Natural killer cell (primary cell): ENCODE measurements around the gene CCDC196. TPM values are rescaled to one million over a fixed set of nuclear protein-coding genes. Genes with fewer than 3 reads are reported as not detected.

Source experiments
- ATAC-seq, 3 donors: fragments of 150-1000 bp in 2 of 3; fragments of 200-7000 bp in 1 of 3; cut with Tn5 transposase; 1 replicate in 1 of 3; 2 replicates in 2 of 3; pipeline ENCODE4 v1.10.0; 2021; ENCODE audit warnings: mild to moderate bottlenecking in 2 of 3, moderate library complexity in 2 of 3
- DNase-seq, 2 donors: peaks; one replicate each; pipeline versions ENCODE4 v3.0.0 to v3.0.0-alpha.2; 2013 to 2021; ENCODE audit warnings: mixed read lengths in 1 of 2
- H3K27ac ChIP-seq: one replicate; pipeline ENCODE4 v1.5.1; 2013; ENCODE audit warnings: mild to moderate bottlenecking, low read length
- H3K27me3 ChIP-seq: one replicate; pipeline ENCODE4 v1.6.1; 2013; ENCODE audit warnings: low read length; ENCODE audit not compliant: control insufficient read depth, insufficient read depth
- H3K36me3 ChIP-seq: one replicate; pipeline ENCODE4 v1.6.1; 2013; ENCODE audit warnings: low read length; ENCODE audit not compliant: control insufficient read depth, insufficient read depth
- H3K4me1 ChIP-seq: one replicate; pipeline ENCODE4 v1.6.1; 2013; ENCODE audit warnings: low read length; ENCODE audit not compliant: control insufficient read depth, insufficient read depth
- H3K4me3 ChIP-seq: one replicate; pipeline ENCODE4 v1.5.1; 2013; ENCODE audit warnings: low read length
- H3K9me3 ChIP-seq: one replicate; pipeline ENCODE4 v1.6.1; 2013; ENCODE audit warnings: low read length; ENCODE audit not compliant: control insufficient read depth, insufficient read depth
- H3K27ac Mint-ChIP-seq, 2 donors: one replicate each; pipeline ENCODE4 v1.8.0; 2022; ENCODE audit warnings: mild to moderate bottlenecking in 2 of 2, mixed read lengths in 2 of 2, moderate library complexity in 1 of 2
- H3K27me3 Mint-ChIP-seq, 2 donors: one replicate each; pipeline ENCODE4 v1.8.0; 2022; ENCODE audit warnings: low read depth in 2 of 2, mixed read lengths in 2 of 2
- H3K36me3 Mint-ChIP-seq: one replicate; pipeline ENCODE4 v1.8.0; 2022; ENCODE audit warnings: mixed read lengths
- H3K4me1 Mint-ChIP-seq, 2 donors: one replicate each; pipeline ENCODE4 v1.8.0; 2022; ENCODE audit warnings: mixed read lengths in 2 of 2
- H3K4me3 Mint-ChIP-seq: one replicate; pipeline ENCODE4 v1.8.0; 2022; ENCODE audit warnings: mild to moderate bottlenecking, moderate library complexity, mixed read lengths
- H3K9me3 Mint-ChIP-seq, 2 donors: one replicate each; pipeline ENCODE4 v1.8.0; 2022; ENCODE audit warnings: mixed read lengths in 2 of 2
- WGBS: methylation state at CpG from one replicate; pipeline ENCODE4 v1.1.7; 2013; ENCODE audit warnings: missing lambda C conversion rate; ENCODE audit not compliant: insufficient coverage; 5-methylcytosine and 5-hydroxymethylcytosine counted together
- intact Hi-C: fragments of 100-400 bp; cut with micrococcal nuclease; formaldehyde crosslinking; loops from one replicate; pipeline ENCODE4 v1.14.2; 2022
- total RNA-seq, 4 donors: library from RNA; stranded (reverse); fragments of 120-200 nt in 1 of 4; gene quantifications; one replicate each; pipeline versions ENCODE4 v1.2.3 to v1.2.4, GENCODE V29; 2013 to 2022
- TF ChIP-seq, protein P1 (sequence below): fragments of 200-600 bp; IDR thresholded peaks from one replicate; pipeline ENCODE4 v1.8.0; 2022; ENCODE audit warnings: antibody characterized with exemption

CCDC196 gene
- total RNA-seq, result not detected
- total RNA-seq (2013), result not detected

- WGBS, result 72% methylated on average over 1 of the region's 2 CpGs
Observed at GRCh38 chr14:66485910-66486421, at the start of gene CCDC196. CCDC196 (plus strand) TSS chr14:66486371; CDS start chr14:66486503, 132 bp downstream.

DNA sequence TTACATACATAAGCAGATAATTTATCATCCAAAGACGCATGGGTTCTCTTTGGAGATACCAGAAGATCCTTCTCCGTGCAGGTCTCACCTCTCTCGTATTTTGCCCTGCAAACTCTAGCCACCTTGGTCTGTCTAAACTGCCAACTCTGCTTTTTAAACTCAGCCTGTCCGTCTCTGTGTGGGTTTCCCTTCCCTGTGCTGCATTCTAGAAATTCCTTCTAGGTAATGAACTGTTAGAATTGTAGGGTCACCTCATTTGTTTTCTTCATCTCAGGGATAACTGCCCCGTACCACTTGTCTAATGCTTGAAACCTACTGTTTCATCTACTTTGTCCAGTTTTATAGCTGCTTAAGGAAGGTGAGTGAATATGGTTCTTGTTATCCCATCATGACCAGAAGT, 45.4 kb upstream of the CCDC196 start:
- no peaks in the 10 kb centered on the region for H3K4me1 Mint-ChIP-seq
- no peaks in the 10 kb centered on the region for H3K27me3 ChIP-seq
- H3K27ac Mint-ChIP-seq, result no peak overlapping the region
- H3K27ac ChIP-seq, result no peak overlapping the region
- H3K9me3 Mint-ChIP-seq, result peaks cover 3 to 12% of the 10 kb centered on the region in 2 donors
- no peak overlapping the region for H3K4me3 Mint-ChIP-seq
- H3K4me1 ChIP-seq, result no peaks in the 10 kb centered on the region
- no peak overlapping the region for H3K4me3 ChIP-seq
- H3K9me3 ChIP-seq, result no peaks in the 10 kb centered on the region
- WGBS, result 97% methylated on average over 5 of the region's 5 CpGs
- intact Hi-C loops, result no loop called here
- TF ChIP-seq, protein P1, sequence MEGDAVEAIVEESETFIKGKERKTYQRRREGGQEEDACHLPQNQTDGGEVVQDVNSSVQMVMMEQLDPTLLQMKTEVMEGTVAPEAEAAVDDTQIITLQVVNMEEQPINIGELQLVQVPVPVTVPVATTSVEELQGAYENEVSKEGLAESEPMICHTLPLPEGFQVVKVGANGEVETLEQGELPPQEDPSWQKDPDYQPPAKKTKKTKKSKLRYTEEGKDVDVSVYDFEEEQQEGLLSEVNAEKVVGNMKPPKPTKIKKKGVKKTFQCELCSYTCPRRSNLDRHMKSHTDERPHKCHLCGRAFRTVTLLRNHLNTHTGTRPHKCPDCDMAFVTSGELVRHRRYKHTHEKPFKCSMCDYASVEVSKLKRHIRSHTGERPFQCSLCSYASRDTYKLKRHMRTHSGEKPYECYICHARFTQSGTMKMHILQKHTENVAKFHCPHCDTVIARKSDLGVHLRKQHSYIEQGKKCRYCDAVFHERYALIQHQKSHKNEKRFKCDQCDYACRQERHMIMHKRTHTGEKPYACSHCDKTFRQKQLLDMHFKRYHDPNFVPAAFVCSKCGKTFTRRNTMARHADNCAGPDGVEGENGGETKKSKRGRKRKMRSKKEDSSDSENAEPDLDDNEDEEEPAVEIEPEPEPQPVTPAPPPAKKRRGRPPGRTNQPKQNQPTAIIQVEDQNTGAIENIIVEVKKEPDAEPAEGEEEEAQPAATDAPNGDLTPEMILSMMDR, result no peak
- H3K27me3 Mint-ChIP-seq, result peaks cover 0 to 2% of the 10 kb centered on the region in 2 donors
- no peaks in the 10 kb centered on the region for H3K36me3 Mint-ChIP-seq
- ATAC-seq, result no peak
- no peaks in the 10 kb centered on the region for H3K36me3 ChIP-seq
- no peak for DNase-seq

More at GRCh38 chr14:66485910-66486421, at the start of gene CCDC196:
- Mint-ChIP-seq H3K27me3 (peaks cover 0 to 5% of the 10 kb centered on the region in 2 donors), H3K36me3 (no peaks in the 10 kb centered on the region), H3K27ac (no peak within 1 kb of the TSS), H3K4me1 (no peaks in the 10 kb centered on the region), H3K4me3 (no peak within 1 kb of the TSS), H3K9me3 (no peaks in the 10 kb centered on the region)
- Histone ChIP-seq H3K9me3 (no peaks in the 10 kb centered on the region), H3K27ac (no peak within 1 kb of the TSS), H3K27me3 (no peaks in the 10 kb centered on the region), H3K4me3 (no peak within 1 kb of the TSS), H3K4me1 (no peaks in the 10 kb centered on the region), H3K36me3 (no peaks in the 10 kb centered on the region)
- ATAC-seq, result no peak
- no peak for DNase-seq
- intact Hi-C loops, result no loop called here
- TF ChIP-seq, protein P1, result no peak

DNA sequence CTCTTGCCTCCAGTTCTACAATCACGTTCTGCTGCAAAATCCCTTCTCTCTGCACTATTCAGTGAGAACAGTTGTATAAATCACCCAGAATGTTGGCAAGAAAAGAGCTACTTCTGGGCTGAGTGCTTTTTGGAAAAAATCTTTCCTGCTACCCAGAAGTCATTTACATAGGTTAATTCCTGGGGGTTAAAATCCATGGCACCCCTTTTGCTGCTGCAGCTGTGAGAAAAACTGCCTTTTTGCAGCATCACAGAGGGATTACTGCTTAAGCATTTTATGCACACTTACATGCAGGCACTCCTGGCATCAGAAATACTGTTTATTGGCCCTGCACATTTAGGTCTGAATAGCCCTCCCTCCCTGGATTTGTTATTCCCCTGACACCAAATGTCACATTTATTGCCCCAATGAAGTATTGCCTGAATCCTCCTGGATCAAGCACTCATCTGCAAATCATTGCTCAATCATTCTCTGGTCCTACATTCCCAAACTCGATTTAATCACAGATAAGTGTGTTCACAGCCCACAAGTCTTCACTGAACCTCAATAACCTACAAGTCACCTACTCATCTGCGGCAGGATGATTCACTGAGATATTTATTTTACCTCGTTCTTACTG, 43.1 kb upstream of the CCDC196 start:
- no peak overlapping the region for H3K27ac ChIP-seq
- Mint-ChIP-seq H3K27me3 (peaks cover 0 to 2% of the 10 kb centered on the region in 2 donors), H3K36me3 (no peaks in the 10 kb centered on the region), H3K9me3 (peaks cover 3 to 10% of the 10 kb centered on the region in 2 donors), H3K4me1 (no peaks in the 10 kb centered on the region), H3K4me3 (no peak overlapping the region), H3K27ac (no peak overlapping the region)
- ATAC-seq (no peak), DNase-seq (no peak)
- no peak overlapping the region for H3K4me3 ChIP-seq
- WGBS, result 75% methylated on average over 2 of the region's 4 CpGs
- intact Hi-C loops, result no loop called here
- H3K9me3 ChIP-seq, result no peaks in the 10 kb centered on the region
- TF ChIP-seq, protein P1, result no peak
- H3K36me3 ChIP-seq, result no peaks in the 10 kb centered on the region
- H3K4me1 ChIP-seq, result no peaks in the 10 kb centered on the region
- H3K27me3 ChIP-seq, result no peaks in the 10 kb centered on the region

- TF ChIP-seq, protein P1, result no peak
- H3K27ac ChIP-seq, result no peak overlapping the region
- no peak overlapping the region for H3K4me3 ChIP-seq
- WGBS, result 96% methylated on average over 2 of the region's 2 CpGs
- H3K4me1 ChIP-seq, result no peaks in the 10 kb centered on the region
- Mint-ChIP-seq H3K27me3 (peaks cover 0 to 2% of the 10 kb centered on the region in 2 donors), H3K9me3 (peaks cover 3 to 6% of the 10 kb centered on the region in 2 donors), H3K4me3 (no peak overlapping the region), H3K27ac (no peak overlapping the region), H3K4me1 (no peaks in the 10 kb centered on the region), H3K36me3 (no peaks in the 10 kb centered on the region)
- no peak for DNase-seq
- no peak for ATAC-seq
- H3K36me3 ChIP-seq, result no peaks in the 10 kb centered on the region
- no peaks in the 10 kb centered on the region for H3K27me3 ChIP-seq
- H3K9me3 ChIP-seq, result no peaks in the 10 kb centered on the region
- intact Hi-C loops, result no loop called here
Observed at GRCh38 chr14:66443785-66444184, 42.4 kb upstream of the CCDC196 start.
